Measurements from ENCODE around the gene ZNF778. TPM values are rescaled to one million over a fixed set of nuclear protein-coding genes. Genes with fewer than 3 reads are reported as not detected.
A peak's percentile ranks its signal among the peaks of the same experiment; 100 is the strongest.
"Not testable (repeated sequence)": the region's sequence is repeated elsewhere in the genome, so short reads cannot be mapped to it uniquely, and the experiment has no call there.

The ZNF778 gene
- total RNA-seq, 1 donor from 2014 or later, result 5.8 TPM

DNA sequence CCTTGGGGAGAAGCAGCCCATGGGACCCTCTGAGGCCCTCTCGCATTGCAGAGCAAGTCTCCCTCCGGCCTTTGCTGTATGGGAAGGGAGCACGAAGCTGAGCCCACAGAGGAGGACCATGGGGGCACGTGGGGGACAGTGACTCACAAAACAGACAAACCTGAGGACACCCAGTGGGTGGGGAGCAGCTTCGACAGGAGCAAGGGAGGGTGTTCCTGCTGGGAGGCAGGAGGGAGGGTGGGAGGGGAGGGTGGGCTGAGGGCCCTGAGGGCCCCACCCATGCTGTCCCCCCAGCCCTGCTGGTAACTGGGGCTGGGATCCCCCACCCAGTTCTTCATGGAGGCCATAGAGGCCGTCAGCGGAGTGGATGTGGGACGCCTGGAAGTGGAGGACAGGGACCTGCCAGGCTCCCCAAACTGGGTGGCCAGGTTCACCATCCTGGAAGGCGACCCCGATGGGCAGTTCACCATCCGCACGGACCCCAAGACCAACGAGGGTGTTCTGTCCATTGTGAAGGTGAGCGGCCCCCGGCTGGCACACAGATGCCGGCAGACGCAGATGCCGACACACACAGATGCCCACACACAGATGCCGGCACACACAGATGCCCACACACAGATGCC lies 29.6 kb upstream of the ZNF778 start:
- DNase-seq (ENCODE audit: low spot score), result no peak
- H3K36me3 Mint-ChIP-seq (ENCODE audit: low read depth), result no peaks in the 10 kb centered on the region
- peaks cover 2% of the 10 kb centered on the region for H3K27me3 Mint-ChIP-seq (ENCODE audit: low read depth)
- H3K4me1 Mint-ChIP-seq (ENCODE audit: low read depth), result no peaks in the 10 kb centered on the region
- H3K27ac Mint-ChIP-seq (ENCODE audit: unreplicated experiment), result peak overlapping the region; percentile 29
- TF ChIP-seq, protein P1, sequence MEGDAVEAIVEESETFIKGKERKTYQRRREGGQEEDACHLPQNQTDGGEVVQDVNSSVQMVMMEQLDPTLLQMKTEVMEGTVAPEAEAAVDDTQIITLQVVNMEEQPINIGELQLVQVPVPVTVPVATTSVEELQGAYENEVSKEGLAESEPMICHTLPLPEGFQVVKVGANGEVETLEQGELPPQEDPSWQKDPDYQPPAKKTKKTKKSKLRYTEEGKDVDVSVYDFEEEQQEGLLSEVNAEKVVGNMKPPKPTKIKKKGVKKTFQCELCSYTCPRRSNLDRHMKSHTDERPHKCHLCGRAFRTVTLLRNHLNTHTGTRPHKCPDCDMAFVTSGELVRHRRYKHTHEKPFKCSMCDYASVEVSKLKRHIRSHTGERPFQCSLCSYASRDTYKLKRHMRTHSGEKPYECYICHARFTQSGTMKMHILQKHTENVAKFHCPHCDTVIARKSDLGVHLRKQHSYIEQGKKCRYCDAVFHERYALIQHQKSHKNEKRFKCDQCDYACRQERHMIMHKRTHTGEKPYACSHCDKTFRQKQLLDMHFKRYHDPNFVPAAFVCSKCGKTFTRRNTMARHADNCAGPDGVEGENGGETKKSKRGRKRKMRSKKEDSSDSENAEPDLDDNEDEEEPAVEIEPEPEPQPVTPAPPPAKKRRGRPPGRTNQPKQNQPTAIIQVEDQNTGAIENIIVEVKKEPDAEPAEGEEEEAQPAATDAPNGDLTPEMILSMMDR (IDR thresholded peaks at IDR 0.05), result no peak
- no peaks in the 10 kb centered on the region for H3K9me3 Mint-ChIP-seq (ENCODE audit: low read depth)
- no peak overlapping the region for H3K4me3 Mint-ChIP-seq (ENCODE audit: unreplicated experiment)

DNA sequence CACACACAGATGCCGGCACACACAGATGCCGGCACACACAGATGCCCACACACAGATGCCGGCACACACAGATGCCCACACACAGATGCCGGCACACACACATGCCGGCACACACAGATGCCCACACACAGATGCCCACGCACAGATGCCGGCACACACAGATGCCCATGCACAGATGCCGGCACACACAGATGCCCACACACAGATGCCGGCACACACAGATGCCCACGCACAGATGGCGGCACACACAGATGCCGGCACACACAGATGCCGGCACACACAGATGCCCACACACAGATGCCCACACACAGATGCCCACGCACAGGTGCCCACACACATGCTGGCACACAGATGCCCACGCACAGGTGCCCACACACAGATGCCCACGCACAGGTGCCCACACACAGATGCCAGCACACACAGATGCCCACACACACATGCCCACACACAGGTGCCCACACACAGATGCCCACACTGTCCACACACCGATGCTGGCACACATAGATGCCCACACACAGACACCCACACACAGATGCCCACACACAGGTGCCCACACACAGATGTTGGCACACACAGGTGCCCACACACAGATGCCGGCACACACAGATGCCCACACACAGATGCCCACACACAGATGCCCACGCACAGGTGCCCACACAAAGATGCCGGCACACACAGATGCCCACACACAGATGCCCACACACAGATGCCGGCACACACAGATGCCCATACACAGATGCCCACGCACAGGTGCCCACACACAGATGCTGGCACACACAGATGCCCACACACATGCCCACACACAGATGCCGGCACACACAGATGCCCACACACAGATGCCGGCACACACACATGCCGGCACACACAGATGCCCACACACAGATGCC lies 28.8 kb upstream of the ZNF778 start:
- H3K36me3 Mint-ChIP-seq (ENCODE audit: low read depth); H3K9me3 Mint-ChIP-seq (ENCODE audit: low read depth); H3K4me3 Mint-ChIP-seq (ENCODE audit: unreplicated experiment); H3K27me3 Mint-ChIP-seq (ENCODE audit: low read depth); H3K27ac Mint-ChIP-seq (ENCODE audit: unreplicated experiment); DNase-seq (ENCODE audit: low spot score); H3K4me1 Mint-ChIP-seq (ENCODE audit: low read depth): not testable (repeated sequence)

DNA sequence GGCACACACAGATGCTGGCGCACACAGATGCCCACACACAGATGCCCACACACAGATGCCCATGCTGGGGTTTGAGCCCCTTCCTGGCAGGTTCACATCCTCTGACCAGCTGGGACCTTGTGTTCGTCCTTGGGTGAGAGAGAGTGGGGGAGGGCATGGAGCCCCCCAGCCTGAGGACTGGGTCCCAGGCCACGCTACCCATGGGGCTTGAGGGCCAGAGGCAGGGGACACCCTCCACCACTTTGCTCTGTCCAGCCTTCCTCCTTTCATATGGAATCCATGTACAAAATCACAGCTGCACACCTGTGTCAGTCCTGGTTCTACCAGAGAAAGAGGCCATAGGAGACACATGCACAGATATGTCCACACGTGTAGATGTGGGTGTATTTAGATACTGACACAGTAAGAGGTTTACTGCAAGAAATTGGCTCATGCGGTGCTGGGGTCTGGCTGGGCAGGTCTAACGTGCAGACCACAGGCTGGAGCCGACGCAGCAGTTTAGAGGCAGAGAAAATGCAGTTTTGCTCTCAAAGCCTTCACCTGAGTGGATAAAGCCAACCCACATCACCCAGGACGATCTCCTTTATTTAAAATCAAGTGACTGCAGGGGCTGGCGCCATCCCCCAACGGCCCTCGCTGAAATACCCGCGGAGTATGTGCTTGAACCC lies 28.0 kb upstream of the ZNF778 start:
- no peak for DNase-seq (ENCODE audit: low spot score)
- H3K27me3 Mint-ChIP-seq (ENCODE audit: low read depth), result no peaks in the 10 kb centered on the region
- H3K4me3 Mint-ChIP-seq (ENCODE audit: unreplicated experiment), result no peak overlapping the region
- no peak overlapping the region for H3K27ac Mint-ChIP-seq (ENCODE audit: unreplicated experiment)
- H3K36me3 Mint-ChIP-seq (ENCODE audit: low read depth), result no peaks in the 10 kb centered on the region
- H3K4me1 Mint-ChIP-seq (ENCODE audit: low read depth), result no peaks in the 10 kb centered on the region
- no peaks in the 10 kb centered on the region for H3K9me3 Mint-ChIP-seq (ENCODE audit: low read depth)
- TF ChIP-seq, protein P1 (IDR thresholded peaks at IDR 0.05), result no peak

DNA sequence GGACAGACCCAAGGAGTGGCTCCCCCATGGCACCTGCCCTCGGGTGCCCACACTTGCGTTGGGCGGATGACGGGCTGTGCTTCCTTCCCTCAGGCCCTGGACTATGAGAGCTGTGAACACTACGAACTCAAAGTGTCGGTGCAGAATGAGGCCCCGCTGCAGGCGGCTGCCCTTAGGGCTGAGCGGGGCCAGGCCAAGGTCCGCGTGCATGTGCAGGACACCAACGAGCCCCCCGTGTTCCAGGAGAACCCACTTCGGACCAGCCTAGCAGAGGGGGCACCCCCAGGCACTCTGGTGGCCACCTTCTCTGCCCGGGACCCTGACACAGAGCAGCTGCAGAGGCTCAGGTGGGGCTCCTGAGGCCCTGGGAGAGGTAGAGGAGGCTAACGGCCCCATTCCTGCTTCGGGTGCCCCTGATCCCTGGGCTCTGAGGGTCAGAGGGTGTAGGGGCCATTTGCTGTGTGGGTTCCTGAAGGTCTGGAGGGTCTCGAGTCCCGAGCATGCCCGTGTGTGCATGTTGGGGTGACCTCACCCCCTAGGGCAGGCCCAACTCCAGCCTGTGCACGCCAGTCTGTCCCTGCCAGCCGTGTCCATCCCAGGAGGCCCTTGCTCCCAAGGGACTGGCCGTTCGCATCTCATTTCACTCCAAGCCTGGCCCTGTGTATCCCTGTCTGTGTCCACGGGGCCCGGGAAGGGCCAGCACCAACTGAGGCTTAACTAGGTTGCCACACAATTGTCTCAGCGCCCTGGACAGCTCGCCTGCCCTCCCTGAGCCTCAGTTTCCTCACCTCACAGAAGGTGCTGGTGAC lies 27.1 kb upstream of the ZNF778 start:
- no peak overlapping the region for H3K4me3 Mint-ChIP-seq (ENCODE audit: unreplicated experiment)
- no peak overlapping the region for H3K27ac Mint-ChIP-seq (ENCODE audit: unreplicated experiment)
- DNase-seq (ENCODE audit: low spot score), result no peak
- no peaks in the 10 kb centered on the region for H3K4me1 Mint-ChIP-seq (ENCODE audit: low read depth)
- no peaks in the 10 kb centered on the region for H3K27me3 Mint-ChIP-seq (ENCODE audit: low read depth)
- H3K36me3 Mint-ChIP-seq (ENCODE audit: low read depth), result no peaks in the 10 kb centered on the region
- TF ChIP-seq, protein P1 (IDR thresholded peaks at IDR 0.05), result no peak
- no peaks in the 10 kb centered on the region for H3K9me3 Mint-ChIP-seq (ENCODE audit: low read depth)

DNA sequence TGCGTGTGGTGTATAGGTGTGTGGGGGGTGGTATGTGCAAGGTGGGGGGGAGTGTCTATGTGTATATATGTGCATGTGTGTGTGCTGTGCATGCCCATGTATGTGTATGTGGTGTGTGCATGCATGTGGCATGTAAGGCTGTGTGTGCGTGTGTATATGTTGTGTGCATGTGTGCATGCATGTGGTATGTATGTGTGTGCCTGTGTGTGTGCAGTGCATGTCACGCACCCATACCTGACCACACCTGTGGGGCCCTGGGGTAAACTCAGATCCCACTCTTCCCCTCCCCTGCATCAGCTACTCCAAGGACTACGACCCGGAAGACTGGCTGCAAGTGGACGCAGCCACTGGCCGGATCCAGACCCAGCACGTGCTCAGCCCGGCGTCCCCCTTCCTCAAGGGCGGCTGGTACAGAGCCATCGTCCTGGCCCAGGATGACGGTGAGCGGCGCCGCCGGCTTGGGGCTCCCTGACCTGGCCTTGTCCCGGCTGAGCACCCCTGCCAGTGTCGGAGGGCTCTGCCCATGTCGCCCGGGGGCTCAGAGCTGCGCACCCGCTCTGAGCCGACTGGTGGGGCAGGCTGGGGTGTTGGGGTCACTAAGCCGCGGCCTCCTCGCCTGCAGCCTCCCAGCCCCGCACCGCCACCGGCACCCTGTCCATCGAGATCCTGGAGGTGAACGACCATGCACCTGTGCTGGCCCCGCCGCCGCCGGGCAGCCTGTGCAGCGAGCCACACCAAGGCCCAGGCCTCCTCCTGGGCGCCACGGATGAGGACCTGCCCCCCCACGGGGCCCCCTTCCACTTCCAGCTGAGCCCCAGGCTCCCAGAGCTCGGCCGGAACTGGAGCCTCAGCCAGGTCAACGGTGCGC lies 26.2 kb upstream of the ZNF778 start:
- Mint-ChIP-seq H3K27ac (ENCODE audit: unreplicated experiment) (no peak overlapping the region), H3K9me3 (ENCODE audit: low read depth) (no peaks in the 10 kb centered on the region), H3K27me3 (ENCODE audit: low read depth) (no peaks in the 10 kb centered on the region), H3K4me1 (ENCODE audit: low read depth) (no peaks in the 10 kb centered on the region), H3K36me3 (ENCODE audit: low read depth) (no peaks in the 10 kb centered on the region), H3K4me3 (ENCODE audit: unreplicated experiment) (no peak overlapping the region)
- DNase-seq (ENCODE audit: low spot score), result no peak
- TF ChIP-seq, protein P1 (IDR thresholded peaks at IDR 0.05), result no peak

Measured in chondrocyte (in vitro differentiated cells).